CD4-positive, alpha-beta T cell treated with Interleukin-4 for 4 hours (primary cell): Measurements from ENCODE around the gene RCOR1.
A peak's percentile ranks its signal among the peaks of the same experiment; 100 is the strongest.
"Not testable (repeated sequence)": the region's sequence is repeated elsewhere in the genome, so short reads cannot be mapped to it uniquely, and the experiment has no call there.

ENCODE experiments used
- DNase-seq: peaks from one replicate; pipeline ENCODE4 v3.0.0-alpha.2; 2020

The RCOR1 gene

DNA sequence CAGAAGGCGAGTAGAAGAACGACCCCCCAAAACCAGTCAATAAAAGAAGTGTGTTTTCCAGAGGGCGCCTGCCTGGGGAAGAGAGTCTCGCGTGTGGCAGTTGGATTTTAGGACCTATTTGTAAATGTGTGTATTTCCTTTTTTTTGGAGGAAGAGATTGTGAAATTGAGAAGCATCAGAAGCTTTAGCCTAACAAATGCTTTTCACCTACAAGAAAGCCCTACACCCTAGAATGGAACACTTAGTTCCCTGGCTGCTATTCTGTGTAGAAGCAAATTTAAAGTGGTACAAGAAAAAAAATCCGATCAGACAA is 1.3 kb downstream of the RCOR1 start:
- DNase-seq, result no peak

DNA sequence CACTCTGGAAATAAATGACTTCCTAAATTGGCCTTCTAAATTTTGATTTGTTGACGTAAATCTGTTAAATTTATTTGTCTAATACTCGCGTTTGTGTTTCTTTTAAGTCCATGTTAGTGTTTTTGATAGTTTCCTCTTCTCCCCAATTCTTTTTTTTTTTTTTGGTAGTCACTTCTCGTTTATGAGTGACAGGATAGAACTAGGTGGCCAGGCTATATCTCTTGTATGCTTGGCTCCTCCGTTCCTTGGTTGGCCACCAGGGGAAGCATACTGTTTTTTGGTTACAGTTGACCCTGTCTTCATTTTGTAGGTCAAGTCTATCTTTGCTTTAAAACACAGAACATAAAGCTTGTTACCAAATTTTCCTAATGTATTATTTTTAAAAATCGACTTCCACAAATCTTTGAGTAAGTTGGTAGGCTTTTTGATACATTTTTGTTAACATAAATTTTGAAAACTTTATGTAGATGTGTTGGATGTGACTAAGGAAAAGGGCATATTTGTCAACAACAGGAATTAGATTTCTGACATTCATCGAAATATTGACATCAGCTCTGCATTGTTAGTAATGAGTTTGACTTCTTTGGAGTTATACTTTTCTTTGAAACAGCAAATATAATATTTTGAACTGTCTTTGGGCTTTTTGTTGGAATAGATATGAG is 2.2 kb downstream of the RCOR1 start:
- peak; percentile 71 for DNase-seq

DNA sequence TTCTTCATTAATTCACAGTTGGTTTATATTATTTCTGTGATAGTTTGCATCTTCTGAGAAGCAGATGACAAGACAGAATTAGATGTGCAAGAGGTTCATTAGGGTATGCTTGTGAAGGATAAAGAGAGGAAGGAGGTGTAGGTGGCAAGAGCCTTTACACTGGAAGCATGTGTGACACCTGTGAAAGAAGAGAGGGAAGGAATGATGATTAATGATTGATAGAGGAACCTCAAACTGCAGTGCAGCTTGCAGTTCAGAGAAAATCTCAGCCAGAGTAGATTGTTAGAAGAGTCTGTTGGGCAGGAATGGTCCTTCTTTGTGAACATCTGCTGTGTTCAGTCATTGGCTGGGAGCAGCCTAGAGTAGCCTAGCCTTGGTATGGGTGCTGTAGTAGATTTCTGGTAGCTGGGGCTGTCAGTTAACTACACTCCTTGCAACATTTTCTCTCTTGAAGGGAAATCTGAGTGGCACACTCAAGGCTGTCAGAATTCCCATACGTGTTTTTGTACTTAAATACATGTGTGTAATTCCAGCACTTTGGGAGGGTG is 9.0 kb downstream of the RCOR1 start:
- no peak for DNase-seq

DNA sequence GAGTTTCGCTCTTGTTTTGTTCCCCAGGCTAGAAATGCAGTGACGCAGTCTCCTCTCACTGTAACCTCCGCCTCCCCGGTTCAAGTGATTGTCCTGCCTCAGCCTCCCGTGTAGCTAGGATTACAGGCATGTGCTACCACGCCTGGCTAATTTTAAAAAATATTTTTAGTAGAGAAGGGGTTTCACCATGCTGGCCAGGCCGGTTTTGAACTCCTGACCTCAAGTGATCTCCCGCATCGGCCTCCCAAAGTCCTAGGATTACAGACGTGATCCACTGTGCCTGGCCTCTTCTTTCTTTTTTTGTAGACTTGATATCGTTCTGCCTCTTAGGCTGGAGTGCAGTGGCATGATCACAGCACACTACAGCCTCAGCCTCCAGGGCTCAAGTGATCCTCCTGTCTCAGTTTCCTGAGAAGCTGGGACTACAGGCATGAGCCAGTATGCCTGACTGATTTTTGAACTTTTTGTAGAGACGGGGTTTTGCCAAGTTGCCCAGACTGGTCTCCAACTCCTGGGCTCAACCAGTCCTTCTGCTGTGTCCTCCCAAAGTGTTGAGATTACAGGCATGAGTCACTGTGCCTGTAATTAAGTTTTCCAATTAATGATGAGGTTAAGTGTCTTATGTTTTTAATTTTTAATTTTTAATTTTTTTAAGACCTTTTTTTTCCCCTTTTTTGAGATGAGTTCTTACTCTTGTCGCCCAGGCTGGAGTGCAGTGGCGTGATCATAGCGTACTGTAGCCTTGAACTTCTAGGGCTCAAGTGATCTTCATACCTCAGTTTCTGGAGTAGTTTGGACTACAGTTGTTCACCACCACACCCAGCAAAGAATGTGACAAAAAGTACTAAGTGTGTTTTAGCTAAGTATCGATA is 10.2 kb downstream of the RCOR1 start:
- no peak for DNase-seq

DNA sequence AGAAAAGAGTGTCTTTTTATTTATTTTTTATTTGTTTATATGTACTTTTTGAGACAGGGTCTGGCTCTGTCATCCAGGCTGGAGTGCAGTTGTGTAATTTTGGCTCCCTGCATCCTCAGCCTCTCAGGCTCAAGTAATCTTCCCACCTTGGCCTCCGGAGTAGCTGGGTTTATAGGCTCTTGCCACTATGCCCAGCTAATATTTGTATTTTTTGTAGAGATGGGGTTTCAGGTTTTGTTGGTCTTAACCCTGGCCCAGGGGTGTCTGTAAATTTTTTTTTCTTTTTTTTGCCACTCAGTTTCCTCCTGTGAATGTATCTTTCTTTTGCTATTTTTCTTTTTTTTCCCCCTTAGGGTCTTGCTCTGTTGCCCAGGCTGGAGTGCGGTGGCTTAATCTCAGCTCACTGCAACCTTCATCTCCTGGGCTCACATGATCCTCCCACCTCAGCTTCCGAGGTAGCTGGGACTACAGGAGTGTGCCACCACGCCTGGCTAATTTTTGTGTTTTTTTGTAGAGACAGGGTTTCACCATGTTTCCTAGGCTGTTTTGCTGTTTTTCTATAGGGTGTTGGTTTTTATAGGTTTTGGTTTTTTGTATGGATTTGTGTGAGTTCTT is 11.0 kb downstream of the RCOR1 start:
- no peak for DNase-seq

DNA sequence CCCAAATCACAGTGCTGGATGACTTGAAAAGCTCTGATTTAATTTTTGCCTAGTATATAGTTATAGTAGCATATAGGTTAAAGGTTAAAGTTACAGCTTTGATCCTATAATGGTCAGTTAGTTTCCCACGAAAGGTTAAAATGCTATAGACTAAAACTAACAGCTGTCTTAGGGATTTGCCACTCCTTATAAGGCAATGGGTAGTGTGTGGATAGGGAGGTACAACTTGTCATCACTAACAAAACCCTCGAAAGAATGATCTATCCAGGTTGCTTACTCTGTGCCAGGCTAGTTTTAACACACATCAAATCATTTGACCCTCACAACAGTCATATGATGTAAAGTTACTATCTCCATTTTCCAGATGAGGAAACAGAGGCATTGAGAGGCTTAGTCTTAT is 11.7 kb downstream of the RCOR1 start:
- DNase-seq, result no peak

DNA sequence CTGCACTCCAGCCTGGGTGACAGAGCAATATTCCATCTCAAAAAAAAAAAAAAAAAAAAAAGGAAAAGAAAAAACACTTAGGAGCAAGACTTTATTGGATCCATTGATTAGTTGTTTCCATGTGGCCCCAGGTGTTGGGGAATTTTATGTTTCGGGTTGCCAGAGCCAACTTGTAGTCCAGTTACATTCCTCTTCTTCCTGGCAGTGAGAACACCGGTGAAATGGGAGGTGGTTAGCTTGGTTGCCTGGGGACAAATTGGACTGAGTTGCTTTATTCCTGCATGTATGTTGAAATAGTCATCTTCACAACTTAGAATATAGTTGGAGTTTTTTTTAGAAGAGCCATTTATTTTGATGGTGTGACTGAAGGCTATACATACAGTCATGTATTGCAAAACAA is 12.6 kb downstream of the RCOR1 start:
- DNase-seq, result no peak

DNA sequence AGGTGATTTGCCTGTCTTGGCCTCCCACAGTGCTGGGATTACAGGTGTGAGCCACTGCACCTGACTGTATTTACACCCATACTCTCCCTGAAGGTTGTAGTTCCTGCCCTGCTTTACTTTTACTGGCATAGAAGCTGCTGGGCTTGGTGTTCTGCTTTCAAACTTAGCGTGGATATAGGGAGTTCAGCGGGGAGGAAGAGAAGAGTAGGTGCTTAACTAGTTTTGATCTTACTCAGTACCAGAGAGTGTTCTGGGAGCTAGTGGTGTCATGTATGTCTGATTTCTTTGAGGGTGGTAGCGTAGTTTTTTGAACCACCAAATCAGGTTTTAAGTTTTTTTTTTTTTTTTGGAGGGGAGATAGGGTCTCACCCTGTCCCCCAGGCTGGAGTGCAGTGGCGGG is 13.8 kb downstream of the RCOR1 start:
- DNase-seq, result no peak

DNA sequence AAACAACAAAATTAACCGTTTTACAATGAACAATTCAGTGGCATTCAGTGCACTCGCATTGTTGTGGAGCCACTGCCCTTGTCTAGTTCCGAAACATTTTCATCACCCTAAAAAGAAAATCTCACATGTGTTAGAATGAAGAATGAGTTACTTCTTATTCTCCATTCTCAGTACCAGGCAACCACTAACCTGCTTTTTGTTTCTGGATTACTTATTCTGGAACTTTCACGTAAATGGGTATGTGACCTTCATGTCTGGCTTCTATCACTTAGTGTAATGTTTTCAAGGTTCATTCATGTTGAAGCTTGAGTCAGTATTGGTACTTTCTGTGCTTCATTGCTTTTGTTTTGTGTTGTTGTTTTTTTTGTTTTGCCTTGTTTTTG is 15.6 kb downstream of the RCOR1 start:
- DNase-seq, result no peak

DNA sequence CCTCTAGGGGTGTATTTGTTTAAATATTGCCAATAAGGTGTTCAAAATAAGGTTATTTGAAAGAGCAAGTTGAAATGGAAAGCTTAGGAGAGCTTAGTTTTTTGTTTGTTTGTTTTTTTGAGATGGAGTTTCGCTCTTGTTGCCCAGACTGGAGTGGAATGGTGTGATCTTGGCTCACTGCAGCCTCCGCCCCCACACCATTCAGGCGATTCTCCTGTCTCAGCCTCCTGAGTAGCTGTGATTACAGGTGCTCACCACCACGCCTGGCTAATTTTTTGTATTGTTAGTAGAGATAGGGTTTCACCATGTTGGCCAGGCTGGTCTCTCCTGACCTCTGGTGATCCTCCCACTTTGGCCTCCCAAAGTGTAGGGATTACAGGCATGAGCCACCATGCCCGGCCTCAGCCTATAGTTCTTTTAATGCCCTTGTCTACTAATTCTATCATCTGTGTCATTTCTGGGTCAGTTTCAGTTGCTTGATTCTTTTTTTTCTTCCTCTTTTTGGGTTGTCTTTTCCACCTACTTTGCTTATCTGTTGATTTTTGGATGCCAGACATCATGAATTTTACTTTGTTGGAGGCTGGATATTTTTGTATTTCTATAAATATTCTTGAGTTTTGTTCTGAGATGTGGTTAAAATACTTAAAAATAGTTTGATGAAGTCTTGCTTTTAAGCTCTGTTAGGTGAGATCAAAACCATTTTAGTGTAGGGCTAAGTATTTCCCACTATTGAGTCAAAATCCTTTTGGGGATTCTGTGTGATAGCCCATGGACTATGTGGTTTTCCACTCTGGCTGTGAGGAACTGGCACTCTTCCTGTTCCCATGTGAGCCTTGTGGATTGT is 18.7 kb downstream of the RCOR1 start:
- no peak for DNase-seq

DNA sequence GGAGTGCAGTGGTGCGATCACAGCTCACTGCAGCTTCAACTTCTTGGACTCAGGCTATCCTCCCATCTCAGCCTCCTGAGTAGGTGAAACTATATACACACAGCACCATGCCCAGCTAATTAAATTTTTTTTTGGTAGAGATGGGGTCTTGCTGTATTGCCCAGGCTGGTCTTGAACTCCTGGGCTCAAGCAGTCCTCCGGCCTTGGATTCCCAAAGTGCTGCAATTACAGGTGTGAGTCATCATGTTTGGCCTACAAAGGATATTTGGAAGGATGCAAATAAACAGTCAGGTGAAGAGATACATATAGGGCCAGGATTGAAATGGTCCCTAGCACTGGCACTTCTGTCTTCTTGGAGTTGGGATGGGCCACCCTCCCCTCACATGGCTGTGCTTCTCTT is 23.9 kb downstream of the RCOR1 start:
- no peak for DNase-seq

DNA sequence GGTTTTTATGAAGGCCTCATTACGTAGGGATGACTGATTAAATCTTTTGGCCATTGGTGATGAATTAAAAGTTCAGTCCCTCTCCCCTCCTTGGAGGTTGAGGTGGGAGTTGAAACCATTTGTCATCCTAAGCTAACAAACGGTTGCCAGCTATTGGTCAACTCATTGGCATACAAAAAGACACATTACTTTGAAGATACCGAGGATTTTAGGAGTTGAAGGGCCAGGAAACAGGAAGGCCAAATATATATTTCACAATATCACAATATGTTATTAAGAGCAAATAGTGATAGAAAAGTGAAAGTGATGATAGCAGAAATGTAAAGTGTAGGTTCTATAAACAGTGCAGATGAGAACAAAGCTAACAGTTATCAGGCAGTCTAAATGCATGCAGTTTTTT is 24.4 kb downstream of the RCOR1 start:
- DNase-seq, result no peak

DNA sequence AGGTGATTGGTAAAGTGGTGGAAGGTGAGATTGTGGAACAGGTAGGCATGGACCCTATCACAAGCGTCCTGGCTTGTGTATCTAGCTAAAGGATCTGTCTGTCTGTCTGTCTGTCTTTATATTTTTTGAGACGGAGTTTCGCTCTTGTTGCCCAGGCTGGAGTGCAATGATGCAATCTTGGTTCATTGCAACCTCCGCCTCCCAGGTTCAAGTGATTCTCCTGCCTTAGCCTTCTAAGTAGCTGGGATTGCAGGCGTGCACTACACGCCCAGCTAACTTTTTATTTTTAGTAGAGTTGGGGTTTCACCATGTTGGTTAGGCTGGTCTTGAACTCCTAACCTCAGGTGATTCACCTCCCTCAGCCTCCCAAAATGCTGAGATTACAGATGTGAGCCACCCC is 26.6 kb downstream of the RCOR1 start:
- not testable (repeated sequence) for DNase-seq

DNA sequence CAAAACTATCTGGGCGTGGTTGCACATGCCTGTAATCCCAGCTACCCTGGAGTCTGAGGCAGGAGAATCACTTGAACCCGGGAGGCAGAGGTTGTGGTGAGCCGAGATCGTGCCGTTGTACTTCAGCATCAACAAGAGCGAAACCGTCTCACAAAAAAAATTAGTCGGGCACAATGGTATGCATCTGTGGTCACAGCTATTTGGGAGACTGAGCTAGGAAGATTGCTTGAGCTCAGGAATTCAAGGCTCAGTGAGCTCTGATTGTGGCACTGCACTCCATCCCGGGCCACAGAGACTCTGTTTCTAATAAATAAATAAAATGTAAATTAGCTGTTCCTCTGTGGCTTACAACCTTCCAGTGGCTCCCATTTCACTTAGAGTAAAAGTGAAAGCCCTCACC is 28.0 kb downstream of the RCOR1 start:
- no peak for DNase-seq

DNA sequence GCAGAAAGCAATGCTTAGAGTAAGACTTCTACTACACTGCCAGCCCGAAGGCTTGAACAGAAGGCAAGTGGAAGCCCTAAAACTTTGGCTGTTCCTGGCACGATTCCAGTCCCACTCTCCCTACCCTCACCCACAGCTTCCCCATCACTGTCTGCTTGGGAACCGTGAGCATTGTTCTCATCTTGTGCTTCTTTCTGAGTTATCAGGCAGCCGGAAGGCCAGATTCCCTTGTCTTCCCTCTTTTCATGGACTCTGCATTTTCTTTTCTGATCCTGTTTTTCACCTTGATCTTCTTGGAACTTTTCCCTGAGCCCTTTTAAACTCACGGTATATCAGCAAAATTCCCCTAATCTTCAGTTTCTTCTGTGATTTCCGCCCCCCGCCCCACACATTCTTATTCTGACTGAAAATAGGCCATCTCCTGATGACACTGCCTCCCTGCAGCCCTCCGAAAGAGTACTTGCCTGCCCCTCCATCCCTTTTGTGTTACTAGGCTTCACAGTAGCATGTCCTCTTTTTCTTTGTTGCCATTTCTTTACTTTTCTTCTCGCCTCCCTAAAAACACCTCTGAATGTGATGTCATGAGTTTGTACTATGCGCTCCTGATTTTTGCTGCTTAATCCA is 29.9 kb downstream of the RCOR1 start:
- no peak for DNase-seq

DNA sequence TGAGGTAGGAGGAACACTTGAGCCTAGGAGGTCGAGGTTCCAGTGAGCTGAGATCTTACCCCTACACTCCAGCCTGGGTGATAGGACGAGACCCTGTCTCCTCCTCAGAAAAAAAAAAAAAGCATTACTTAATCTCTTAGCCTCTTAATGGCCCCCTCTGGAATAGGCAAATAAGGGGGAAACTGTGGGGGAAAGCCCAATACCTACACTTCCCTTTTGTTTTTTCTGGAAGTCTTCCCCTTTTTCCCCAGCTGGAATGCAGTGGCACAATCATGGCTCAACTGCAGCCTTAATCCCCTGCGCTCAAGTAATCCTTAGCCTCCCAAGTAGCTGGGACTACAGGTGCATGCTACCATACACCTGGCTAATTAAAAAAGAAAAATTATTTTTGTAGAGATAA is 32.2 kb downstream of the RCOR1 start:
- DNase-seq, result no peak

DNA sequence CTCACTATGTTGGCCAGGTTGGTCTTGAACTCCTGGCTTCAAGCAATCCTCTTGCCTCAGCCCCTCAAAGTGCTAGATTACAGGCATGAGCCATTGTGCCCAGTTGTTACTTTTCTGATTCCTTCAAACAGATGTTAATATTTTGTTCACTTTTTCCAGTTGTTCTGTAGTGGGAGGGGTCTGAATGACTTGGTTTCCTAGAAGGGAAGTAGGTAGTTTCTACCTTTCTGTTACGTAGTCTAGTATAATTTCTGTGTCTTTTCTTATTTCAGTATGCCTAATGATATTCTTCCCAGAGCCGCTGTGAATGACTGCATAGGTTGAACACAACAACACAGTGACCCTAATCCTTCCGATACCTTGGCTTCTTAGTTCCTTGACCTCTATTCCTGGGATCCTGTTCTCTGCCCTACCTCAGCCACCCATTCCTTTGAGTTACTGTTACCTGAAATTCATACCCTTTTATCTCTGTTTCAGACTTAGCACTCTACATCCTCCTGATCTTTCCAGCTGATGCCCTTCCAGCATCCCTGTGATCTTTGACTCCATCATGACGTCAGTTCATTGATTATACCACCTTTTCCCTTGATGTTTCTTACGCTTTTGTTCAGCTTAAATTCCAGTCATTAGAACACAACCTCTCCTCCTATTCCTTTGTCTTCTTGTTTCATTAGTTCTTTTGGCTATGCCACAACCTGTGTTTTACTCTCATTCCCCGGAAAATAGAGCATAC is 33.3 kb downstream of the RCOR1 start:
- DNase-seq, result no peak

DNA sequence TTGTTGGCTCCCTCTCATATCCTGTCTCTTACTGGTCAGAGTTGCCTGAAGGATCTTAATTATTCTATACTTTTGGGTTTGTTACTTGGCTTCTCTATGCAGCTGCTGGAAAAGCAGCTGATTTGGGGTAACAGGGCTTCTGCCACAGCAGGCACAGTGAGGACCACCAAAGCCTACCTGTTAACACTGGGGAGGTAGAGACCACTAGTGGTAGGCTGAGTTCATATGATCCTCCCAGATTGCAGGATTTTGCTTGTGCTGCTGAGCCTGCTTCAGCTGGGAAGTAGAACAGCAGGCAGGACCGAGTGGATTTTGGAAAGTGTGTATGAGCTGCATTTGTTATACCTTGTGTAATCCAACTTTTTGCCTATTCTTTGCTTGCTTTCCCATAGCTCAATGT is 34.1 kb downstream of the RCOR1 start:
- no peak for DNase-seq

DNA sequence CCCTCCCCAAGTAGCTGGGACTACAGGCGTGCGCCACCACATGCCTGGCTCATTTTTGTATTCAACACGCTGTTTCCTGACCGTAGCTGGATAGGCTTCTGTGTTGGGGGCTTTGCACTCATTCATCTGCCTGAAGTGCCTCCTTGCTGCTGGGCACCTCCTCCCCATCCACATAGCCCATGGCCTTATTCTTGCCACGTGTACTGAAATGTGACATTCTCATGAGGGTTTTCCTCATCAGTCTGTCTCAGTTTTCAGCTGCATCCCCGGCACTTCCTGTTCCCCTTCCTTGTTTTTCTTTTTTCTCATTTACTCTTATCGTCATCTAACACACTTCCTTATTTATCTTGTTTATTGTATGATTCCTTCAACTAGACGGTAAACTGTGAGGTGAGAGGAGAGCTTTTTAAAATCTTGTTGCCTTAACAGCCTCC is 36.6 kb downstream of the RCOR1 start:
- DNase-seq, result no peak

DNA sequence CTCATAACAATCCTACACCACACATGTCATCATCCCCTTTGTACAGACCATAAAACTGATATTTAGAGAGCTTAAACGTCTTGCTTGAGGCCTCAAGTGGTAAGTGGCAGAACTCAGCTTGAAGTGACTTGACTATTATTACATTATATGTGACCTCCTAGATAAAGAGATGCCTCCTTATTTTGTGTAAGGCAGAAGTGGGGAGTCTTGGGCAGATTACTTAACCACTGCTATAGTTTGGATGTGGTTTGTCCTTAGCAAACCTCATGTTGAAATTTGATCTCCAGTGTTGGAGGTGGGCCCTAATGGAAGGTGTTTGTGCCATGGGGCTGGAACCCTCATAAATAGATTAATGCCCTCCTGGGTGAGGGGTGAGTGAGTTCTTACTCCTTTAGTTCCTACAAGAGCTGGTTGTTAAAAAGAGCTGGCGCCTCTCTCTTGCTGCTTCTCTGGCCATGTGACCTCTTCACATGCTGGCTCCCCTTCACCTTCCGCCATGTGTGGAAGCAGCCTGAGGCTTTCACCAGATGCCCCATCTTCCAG is 37.4 kb downstream of the RCOR1 start:
- no peak for DNase-seq

DNA sequence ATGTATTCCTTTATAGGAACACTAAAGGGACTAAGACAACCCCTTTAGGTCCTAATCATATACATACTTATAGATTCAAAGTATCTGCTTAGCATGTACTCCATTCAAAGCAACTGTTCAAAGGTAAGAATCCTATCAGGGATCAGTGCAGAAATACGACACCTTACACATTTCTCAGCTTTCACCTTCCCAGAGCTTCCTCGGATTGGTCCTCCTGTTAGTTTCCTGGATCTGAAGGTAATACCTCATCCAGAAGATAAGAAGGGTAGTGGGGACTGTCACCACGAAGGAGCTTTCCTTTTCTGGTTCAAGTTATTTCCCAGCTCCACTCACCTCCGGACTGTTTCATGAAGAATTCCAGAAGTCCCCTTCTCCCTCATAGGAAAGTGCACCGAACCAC is 38.0 kb downstream of the RCOR1 start:
- DNase-seq, result no peak

DNA sequence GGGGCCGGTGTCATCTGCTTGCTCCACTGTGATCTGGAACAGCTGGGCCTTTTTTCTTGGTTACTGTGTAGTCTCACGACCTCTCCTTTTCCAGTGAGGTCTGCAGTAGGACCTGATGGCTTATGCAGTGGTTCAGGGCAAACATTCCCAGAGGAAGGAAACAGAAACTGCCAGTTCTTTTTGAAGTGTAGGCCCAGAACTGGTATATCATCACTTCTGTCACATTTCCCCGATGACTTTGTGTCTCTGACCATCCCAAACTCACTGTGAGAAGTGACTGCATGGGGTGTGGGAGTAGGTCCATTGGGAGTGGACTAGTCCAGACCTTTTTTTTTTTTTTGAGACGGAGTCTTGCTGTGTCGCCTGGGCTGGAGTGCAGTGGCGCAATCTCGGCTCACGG is 38.4 kb downstream of the RCOR1 start:
- DNase-seq, result no peak
